NCI-H1048 (cell line): ENCODE results near the gene PCIF1.
A peak's percentile ranks its signal among the peaks of the same experiment; 100 is the strongest.

Source experiments
- DNase-seq: peaks from one replicate; lab custom pipeline; 2025; lab: John Stamatoyannopoulos, UW

Gene PCIF1

DNA sequence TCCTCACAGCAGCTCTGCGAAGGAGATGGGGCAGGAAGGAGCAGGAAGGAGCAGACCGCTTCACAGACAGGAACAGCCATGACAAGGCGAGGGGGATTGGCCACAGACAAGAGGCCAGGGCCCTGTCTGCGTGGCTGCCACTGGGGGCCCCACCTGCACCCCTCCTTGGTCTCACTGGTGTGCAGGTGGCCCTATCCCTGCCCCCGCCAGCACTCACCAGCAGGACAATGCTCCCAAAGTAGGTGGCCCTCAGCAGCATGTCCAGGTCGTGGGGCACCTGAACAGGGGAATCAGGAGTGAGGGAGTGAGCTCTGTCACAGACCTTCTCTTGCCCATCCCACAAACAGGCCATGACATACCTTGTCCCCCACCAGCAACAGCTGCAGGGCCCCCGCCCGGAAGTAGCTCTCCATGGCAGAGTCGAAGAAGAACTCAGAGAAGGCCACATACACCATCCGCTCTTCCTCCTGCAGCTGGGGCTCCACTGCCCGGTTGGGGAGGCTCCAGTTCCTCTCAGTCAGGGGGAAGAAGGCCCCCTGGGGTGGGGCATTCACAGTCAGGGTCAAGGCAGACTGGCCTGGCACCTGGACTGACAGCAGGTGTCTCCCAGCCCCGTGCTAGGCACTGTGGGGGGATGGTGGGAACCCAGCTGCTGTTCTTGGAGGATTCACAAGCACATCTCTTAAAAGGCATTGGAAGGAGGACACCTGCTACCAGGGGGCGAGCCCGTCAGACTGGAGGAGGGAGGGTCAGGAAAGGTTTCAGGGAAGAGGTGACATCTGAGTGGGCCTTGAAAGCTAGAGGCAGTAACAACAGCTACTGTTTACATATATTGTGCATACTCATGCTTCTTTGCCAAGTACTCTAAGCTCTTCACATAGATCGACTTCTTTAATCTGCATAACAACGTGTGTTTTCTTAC, 29.6 kb upstream of the PCIF1 start:
- no peak for DNase-seq

DNA sequence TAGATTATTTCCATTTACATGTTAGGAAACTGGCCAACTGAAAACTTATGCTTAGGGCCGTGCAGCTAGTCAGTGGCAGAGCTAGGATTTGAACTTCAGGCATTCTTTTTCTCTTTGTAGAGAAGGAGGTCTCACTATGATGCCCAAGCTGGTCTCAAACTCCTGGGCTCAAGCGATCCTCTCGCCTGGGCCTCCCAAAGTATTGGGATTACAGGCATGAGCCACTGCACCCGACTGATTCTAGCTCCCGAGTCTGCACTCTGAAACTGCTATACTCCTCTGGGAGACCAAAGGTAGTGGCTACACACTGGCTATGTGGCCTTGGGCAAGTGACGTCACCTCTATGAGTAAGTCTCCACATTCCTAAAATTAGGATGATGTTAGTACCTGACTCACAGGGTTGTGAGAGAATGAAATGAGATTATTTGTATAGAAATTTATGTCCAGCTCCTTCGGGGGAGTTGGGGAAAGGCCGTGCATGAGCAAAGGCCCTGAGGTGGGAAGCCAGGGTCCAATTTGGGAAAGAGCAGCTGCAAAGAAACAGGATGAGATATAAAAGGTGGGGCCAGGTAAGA, 28.9 kb upstream of the PCIF1 start:
- no peak for DNase-seq

DNA sequence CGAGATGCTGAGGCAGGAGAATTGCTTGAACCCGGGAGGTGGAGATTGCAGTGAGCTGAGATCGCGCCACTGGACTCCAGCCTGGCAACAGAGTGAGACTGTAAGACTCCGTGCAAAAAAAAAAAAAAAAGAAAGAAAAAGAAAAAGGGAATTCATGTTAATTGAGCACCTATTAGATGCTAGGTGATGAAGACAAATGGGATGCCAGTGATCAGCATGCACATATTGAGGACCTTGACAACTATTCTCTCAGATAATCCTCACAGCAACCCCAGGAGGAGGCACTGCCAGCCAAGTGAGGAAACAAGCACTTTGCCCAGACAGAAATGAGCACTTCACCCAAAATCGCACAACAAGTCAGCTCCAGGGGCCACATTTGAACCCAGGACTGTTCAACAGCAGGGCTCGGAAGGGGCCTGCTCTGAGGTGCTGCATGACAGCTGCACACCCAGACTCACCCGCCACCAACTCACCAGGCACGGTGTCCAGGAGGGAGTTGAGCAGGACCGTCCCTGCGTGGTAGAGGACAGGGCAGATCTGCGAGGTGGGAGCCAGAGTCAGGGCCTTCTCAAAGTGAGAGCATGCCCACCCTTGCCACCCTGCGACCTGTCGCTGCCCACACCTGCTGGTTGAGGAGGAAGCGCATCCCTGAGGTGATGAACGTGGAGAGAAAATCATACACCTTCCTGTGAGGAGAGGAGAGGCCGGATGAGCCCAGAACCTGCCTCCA, 27.1 kb upstream of the PCIF1 start:
- no peak for DNase-seq

DNA sequence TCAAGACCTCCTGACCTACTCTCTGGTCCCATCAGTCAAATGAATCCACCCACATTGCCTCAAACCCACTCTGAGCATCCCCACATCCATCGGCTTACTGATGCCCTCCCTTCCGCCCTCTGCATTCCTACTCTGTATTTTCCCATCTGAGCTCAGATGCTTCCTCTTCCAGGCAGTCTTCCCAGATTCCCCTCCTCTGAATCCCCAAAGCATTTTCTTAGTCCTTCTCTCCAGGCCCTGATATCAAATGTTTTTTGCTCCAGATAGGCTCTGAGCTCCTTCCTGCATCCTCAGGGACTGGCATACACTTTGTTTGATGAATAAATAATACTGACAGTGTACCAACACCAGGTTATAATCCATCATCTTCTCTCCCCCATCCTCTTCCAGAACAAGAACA, 26.4 kb upstream of the PCIF1 start:
- no peak for DNase-seq

DNA sequence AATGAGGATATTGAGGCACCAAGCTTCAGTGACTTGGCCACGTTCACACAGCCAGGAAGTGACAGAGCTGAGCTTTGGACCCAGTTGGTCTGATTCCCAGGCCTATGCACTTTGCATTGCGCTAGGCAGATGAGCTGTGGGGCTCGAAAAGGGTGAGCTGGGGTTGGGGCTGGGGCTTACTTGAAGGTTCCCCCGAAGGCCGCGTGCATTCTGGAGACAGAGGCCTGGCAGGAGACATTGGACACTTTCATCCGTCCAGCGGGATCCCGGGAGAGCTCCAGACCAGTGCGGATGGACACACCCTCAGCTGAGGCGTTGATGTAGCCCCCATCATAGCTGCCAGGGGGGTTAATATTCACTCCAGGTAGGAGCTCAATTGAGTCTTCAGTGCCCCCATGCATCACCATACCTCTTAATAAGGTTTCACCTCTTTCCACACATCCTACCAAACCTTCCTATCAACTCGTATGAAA, 25.1 kb upstream of the PCIF1 start:
- no peak for DNase-seq

DNA sequence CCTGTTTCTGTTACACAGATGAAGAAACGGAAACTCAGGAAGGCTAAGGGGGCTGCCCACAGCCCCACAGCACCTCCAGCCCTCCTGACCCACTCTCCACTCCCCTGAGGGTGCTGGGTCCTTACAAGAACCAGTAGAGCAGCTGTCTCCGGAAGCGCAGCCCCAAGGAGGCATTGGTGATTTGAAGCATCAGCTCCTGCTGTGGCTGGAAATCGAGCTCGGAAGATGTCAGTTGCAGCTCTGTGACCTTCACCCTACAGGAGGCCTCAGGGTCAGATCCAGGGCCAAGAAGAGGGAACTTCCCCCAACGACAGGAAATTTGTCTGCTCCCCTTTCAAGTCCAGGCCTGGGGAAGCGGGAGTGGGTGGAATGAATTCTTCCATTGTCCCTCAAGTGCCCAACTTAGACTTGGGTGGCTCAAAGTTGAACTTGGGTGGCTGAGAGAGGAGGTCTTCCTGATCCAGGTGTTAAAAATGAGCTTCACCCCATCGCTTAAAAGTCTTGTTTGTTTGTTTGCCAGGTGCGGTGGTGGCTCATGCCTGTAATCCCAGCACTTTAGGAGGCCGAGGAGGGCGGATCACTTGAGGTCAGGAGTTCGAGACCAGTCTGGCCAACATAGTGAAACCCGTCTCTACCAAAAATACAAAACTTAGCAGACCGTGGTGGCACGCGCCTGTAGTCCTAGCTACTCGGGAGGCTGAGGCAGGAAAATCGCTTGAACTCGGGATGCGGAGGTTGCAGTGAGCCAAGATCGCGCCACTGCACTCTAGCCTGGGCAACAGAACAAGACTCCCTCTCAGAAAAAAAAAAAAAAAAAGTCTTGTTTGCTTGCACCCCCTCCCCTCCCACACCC, 24.4 kb upstream of the PCIF1 start:
- no peak for DNase-seq

DNA sequence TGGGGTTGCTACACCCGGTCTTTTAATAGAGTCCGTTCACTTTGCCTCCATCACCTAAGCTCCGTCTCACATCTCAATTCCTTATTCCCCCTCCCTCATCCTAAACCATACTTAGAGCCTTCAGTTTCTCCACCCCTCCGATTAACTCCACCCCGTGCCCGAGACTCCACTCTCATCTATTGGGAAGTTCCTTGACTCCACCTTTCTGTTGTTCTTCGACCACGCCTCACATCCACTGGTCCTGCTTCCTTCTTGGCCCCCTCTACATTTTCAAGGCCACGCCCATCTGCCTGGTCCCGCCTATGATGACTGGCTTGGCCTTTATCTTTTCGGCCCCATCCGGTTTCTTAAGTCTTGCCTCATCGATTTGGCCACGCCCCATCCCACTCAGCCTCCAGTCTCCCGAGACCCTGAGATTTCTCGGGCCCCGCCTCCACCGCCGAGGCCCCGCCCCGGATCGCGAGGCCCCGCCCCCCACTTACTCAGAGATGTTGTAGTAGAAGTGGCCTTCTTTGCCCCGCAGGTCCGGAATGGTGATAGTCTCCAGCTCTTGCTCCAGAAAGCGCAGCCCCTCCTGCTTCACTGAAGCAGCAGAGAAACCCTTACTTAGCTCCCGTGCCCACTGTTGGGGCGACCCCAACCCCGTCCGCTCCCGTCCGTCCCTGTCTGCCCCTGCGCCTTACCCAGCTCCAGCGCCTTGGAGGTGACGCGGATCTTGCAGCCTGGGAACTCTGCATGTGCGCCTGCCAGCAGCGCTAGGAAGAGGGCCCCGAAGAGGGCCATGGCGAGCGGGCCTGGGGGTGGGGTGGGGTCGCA, 23.6 kb upstream of the PCIF1 start:
- peak; percentile 91 for DNase-seq

DNA sequence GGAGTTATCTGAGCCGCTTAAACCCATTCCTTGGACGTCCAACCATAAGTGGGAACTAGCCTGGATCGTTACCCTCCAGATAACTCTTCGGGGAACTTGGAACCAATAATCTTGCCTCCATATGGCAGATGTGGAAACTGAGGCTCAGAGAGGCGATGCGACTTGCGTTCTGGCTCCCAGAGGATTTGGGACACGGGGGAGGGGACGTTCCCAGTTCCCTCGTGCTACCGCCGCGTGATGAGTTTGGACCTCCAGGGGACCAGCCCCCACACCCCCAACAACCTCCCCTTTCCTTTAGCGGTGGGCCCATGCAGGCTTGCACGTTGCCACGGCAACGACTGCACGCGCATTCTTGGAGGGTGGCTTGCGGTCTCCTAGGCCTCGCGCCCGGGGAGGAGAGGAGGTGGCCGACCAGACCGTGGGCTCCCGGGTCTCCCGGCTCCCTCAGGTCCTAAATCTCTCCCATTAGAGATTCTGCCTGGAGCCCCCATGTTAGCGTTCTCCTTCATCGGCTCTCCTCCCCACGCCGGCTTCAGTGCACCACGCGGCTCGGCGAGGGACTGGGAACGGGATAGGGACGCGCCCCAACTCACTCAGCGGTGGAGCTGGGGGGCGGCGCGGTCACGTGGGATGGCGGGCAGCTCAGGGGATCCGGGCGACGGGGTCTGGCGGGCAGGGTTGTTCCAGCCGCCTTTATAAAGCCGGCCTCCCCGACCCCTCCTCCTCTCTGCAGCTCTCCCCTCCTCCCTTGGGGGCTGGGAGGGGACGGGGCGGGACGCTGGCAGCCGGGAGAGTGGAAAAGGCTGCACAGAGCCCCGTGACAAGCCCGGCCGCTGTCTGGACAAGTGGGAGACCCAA, 22.8 kb upstream of the PCIF1 start, which contains the start of gene PLTP:
TSS of gene PLTP (minus strand) at position 670 of the 858 bp plus-strand sequence. CDS start 703 bp downstream, outside the sequence.
- no peak for DNase-seq

DNA sequence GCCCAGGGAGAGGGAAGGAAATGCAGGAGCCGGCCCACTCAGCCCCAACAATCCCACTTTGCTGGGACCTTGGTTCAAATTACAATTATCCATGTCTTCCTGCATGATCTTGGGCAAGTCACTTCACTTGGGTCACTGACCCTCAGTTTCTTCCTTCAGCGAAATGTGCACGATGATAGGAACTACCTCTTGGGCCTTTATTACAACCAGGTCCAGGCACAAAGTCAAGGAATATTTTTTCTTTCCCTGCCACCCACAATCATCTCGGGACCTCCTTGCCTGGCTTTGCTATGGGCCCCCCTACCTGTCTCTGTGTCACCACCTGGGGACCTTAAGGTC, 22.2 kb upstream of the PCIF1 start:
- DNase-seq: no peak

DNA sequence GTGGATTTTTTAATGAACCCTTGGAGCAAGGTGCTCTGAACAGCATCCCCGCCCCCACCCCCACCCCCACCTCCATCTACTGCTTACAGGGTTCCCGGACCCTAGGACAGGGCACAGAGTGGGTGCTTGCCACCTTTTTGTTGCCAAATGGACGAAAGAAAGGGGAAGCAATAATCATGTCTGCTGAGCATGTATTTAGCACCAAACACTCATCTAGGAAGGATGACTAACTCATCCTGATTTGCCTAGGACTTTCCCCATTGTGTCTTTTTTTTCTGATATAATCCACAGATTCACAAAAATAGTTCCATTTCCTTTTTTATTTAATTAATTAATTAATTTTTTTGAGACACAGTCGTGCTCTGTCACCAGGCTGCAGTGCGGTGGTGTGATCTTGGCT, 21.4 kb upstream of the PCIF1 start:
- no peak for DNase-seq

DNA sequence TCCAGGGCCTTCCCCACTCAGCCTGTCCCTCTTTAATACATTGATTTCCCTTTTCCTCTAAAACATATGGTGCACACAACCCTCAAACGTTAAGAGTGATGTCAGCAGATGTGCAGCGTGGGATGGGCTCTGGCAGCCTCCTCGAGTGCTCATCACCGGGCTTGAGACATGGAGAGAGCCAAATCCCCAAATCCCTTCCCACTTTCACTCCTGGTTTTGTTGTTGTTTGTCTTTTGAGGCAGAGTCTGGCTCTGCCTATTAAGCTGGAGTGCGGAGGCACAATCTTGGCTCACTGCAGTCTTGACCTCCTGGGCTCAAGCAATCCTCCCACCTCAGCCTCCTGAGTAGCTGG, 16.7 kb upstream of the PCIF1 start:
- DNase-seq: no peak

DNA sequence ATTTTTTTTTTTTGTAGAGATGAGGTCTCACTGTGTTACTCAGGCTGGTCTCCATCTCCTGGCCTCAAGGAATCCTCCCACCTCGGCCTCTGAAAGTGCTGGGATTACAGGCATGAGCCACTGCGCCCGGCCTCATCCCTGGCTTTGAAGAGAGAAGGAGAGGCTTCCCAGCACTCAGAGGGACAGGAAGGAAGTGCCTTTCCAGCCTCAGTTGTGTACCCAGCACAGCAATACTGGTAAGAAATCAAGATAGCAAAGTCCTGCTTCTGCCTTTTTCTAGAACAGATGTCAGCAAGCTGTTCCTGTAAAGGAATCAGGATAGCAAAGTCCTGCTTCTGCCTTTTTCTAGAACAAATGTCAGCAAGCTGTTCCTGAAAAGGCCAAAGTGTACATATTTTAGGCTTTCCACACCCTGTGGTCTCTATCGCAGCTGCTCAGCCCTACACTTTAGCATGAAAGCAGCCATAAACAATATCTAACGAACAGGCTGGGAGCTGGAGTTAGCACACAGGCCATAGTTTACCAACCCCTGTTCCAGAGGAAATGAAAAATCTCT, 16.2 kb upstream of the PCIF1 start:
- DNase-seq: no peak

DNA sequence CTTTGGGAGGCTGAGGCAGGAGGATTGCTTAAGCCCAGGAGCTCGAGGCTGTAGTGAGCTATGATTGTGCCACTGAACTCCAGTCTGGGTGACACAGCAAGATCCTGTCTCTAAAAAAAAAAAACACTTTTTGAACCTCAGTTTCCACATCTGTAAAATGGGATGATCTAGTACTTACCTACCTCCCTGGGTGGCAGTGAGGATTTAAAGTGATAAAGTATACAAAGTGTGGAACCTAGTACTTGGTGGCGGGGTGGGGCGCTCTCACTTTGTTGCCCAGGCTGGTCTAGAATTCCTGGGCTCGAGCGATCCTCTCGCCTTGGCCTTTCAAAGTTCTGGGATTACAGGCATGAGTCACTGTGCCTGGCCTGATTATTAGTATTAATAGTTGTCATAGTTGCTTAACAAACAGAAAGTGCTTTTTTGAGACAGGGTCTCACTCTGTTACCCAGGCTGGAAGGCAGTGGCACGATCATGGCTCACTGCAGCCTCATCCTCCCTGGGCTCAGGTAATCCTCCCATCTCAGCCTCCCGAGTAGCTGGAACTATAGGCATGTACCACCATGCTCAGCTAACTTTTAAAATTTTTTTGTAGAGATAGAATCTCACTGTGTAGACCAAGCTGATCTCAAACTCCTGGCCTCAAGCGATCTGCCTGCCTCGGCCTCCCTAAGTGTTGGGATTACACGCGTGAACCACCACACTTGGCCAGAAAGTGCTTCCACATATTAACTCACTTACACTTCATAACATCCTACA, 15.5 kb upstream of the PCIF1 start:
- no peak for DNase-seq

DNA sequence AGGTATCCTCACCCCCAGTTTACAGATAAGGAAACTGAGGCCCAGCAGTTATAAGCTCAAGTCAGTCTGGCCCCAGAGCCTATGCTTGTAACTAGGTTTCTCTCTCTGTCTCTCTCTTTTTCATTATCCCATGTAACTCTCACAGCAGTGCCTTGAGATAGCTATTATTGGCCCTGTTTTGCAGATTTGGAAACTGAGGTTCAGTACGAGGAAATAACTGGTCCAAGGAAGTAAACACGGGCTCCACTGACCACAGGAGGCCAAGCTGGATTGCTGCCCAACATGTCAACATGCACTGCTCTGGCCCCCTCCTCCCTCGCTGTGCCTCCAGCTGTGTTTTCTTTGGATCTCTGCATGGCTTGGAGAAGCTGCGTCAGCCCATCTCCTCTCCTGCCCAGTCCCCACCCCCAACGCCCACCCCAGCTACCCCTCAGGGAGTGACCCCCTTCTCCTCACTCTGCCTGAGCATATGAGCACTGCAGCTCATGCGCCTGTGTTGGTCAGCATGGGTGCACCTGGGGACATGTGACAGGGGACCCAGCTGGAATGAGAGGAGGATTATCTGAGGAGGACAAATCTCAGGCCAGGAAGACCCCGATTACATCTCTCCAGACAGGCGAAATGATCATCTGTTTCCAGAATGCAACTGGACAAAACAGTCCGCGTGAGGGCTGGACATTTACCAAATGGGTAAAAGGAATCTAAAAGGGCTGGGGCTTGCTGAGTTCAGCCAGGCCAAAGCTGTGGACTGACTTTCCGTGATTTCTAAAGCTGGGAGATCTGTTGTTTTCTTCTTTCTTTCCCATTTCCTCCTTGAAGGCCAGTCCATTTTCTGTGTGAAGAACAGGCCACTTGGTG, 14.7 kb upstream of the PCIF1 start:
- DNase-seq: no peak

DNA sequence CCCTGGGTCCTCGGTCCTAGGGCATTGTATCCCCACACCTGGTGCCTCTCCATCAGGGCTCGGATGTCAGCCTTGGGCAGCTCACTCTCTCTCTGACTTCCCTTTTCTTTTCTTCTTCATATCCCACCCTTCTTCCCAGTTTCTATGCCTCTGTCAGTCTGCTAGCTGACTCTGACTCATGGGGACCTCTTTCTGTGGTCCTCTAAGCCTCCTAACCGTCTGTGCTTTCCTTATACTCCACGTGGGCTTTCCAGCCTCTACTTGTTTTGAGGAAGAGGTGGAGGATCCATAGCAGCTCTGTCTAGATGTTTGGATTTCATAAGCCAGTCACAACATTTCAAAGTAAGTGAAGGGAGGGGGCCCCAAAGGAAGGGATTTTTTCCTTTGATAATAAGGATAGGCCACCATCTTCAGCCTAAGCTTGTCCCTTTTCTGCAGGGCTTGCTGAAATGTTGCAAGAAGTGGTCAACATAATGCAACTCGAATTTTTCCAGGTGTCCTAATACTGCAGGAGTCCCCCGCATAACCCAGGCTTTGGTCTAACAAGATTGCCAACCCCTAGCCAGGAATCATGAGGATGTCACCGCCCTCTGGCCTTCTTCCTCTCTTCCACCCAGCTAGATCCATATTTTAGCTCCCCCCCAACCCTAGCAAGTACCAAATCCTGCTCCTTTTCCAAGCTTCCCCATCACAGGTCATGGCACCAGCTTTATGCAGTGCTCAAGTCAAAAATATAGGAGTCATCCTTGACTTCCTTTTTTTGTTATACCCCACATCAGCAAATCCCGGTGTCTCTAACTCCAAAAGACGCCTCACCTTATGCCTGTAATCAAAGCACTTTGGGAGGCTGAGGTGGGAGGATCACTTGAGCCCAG, 13.8 kb upstream of the PCIF1 start:
- no peak for DNase-seq

DNA sequence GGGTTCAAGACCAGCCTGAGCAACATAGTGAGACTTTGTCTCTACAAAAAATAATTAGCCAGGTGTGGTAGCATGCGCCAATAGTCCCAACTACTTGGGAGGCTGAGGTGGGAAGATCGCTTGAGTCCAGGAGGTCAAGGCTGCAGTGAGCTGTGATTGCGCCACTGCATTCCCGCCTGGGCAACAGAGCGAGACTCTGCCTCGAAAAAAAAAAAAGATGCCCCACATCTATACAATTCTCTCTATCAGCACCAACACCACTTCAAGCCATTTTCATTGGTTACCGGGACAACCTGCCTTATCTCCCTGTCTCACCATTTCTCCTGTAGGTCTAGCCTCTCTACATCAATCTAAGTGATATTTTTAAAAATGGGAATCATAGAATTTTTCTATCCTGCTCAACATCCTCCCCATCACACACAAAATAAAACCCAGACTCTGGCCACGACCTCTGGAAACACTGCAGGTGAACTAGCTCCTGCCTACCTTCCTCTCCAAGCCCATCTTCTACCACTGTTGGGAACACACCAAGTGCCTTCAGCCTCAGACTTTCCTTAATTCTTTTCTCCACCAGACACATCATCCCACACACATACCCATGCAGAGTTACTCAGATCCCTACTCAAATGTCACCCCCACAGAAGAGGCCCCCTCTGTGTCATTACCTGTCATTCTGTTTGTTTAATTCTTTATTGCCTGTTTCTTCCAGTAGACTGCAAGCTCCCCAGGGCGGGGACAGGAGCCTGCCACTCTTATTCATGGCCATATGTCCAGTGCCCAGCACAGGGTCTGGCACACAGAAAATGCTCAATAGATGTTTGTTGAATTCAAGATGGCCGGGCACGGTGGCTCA, 12.9 kb upstream of the PCIF1 start:
- no peak for DNase-seq
